ENCODE results near the gene ATIC.
A peak's percentile ranks its signal among the peaks of the same experiment; 100 is the strongest.

The ATIC gene

DNA sequence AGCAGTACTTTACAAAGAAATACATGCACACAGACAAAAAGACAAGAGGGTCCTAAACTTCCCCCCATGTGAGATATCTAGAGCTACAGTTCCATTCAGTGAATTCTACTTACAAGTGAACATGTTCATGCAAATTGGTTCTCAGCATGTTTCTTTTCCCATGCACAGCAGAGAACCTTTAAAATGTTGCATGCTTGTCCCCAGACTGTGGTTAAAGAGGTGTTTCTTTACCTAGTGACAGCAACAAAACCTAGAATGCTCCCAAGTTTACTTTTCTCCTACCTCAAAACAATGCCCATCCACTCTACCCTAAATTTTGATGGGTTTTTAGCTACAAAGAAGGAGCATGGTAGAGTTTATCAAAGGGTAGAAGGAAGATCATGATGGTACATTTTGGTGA lies 80.3 kb downstream of the ATIC start:
- TF ChIP-seq, protein P1, sequence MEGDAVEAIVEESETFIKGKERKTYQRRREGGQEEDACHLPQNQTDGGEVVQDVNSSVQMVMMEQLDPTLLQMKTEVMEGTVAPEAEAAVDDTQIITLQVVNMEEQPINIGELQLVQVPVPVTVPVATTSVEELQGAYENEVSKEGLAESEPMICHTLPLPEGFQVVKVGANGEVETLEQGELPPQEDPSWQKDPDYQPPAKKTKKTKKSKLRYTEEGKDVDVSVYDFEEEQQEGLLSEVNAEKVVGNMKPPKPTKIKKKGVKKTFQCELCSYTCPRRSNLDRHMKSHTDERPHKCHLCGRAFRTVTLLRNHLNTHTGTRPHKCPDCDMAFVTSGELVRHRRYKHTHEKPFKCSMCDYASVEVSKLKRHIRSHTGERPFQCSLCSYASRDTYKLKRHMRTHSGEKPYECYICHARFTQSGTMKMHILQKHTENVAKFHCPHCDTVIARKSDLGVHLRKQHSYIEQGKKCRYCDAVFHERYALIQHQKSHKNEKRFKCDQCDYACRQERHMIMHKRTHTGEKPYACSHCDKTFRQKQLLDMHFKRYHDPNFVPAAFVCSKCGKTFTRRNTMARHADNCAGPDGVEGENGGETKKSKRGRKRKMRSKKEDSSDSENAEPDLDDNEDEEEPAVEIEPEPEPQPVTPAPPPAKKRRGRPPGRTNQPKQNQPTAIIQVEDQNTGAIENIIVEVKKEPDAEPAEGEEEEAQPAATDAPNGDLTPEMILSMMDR (IDR thresholded peaks at IDR 0.05; ENCODE audit: low read depth, low read length) = no peak
- DNase-seq (ENCODE audit: extremely low read depth, low read depth) = no peak

DNA sequence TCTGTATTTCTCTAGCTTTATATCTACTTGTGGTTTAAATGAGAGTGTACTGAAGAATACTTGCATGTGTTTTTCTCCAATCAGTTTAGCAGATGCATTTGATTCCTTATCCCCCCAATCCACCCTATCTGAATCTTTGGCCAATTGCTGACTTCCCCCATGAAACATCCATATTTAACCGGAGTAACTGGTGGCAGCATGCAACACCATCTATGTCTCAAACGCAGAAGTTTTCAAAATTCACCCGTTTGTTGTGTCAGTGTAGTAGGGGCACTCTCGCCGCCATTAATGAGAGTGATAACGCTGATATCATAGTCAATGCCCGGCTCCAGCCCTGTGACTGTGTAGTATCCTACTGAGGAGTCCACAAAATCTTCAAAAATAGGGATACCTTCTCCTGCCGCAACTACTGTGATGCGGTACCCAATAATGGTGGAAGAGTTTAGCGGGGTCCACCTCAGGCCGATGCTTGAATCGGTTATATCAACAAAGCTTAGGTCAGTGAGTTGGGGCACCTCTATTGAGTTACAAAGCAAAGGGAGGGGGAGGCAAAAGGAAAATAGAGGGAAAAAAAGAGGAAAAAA lies 80.9 kb downstream of the ATIC start:
- TF ChIP-seq, protein P1 (IDR thresholded peaks at IDR 0.05; ENCODE audit: low read depth, low read length) = no peak
- no peak for DNase-seq (ENCODE audit: extremely low read depth, low read depth)

DNA sequence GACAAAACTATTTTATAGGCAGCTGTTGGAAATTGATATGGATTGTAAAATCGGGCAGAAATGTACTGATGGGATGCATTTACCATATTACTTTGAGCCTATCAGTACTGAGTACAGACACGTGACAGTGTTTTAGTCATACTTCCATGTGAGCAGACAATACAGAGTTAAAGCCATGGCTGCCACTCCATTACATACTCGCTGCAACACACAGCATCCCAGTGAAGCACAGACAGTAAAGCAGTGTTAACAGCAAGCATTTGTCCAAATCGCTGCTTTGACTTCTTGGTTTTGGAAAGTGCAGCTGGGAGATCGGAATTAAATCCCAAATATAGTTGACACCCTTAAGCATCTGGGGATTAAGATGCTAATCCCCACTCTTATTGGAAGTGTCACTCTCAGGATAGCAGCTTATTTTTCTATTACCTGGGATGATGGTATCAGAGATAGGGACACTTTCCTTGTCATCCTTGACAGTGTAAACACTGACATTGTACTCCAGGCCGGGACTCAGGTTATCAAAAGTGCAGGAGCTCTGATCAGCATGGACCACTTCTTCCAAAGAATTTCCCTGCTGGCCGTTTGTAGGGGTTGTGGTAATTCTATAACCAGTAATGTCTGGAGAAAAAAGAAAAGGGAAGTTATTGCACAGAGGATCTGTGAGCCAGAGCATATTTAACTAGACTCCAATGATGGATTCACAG lies 82.4 kb downstream of the ATIC start:
- TF ChIP-seq, protein P1 (IDR thresholded peaks at IDR 0.05; ENCODE audit: low read depth, low read length) = no peak
- DNase-seq (ENCODE audit: extremely low read depth, low read depth) = no peak

DNA sequence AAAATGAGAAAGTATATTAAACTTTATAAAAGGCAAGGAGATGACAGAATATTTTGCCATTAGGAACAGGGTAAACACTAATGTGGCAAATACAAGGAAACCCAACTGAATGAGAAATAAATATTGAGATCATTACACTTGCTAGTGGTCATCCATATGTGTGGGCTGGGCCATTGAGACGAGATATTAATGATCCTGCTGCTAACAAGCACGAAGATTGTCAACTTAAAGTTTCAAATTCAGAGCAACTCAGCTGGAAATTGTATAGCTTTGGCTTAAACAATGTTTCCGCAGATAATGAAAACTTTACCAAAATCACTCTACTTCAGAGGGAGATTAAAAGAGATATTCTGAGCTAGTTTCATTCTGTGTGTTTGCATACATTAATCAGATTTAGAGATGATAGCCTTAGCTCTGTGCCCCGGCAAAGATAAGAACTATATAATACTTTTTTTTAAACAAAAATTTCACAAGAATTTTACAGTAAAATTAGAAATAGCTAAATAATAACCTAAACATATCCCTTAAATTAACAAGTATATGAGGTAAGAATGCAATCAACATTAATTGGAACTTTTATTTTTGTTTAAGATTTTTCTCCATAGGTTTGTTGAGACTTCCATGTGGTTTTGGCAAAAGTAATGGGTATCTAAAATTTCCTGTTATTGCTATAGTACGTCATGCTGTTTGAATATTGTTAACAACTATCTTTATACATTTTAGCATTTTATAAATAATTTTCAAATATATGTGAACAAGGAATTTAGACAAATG lies 84.0 kb downstream of the ATIC start:
- TF ChIP-seq, protein P1 (IDR thresholded peaks at IDR 0.05; ENCODE audit: low read depth, low read length) = no peak
- no peak for DNase-seq (ENCODE audit: extremely low read depth, low read depth)

DNA sequence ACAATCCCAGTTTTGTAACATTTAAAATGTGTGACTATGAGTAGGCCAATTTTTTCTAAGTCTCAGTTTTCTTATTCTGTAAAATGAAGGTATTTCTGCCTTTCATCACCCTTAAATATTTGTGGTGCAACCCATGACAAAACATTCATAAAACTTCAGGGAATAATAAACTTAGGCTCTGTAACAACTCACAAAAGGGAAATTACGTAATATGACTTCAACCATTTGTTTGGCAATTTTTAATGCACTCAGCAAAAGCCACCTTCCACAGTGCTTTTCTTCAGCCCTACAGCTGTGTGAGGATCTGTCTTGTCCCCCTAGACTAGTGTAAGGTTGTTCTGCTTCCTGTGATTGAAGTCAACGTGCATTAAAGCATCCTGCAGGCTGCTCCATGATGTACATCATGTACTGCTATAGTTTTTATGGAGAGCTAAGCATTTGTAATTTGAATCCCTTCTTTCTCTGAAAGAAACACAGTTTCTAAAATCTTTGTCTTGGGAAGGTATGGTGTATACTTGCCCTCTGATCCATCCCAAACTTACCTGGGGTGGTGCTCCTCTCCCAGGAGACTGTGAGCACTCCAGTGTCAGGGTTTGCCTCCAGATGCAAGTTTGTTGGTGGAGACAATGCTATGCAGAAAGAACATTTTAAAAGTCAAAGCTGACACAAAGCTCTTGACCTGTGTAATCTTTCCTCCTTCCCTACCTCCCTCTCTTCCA lies 84.9 kb downstream of the ATIC start:
- peak; percentile 65 for DNase-seq (ENCODE audit: extremely low read depth, low read depth)
- TF ChIP-seq, protein P1 (IDR thresholded peaks at IDR 0.05; ENCODE audit: low read depth, low read length) = no peak

DNA sequence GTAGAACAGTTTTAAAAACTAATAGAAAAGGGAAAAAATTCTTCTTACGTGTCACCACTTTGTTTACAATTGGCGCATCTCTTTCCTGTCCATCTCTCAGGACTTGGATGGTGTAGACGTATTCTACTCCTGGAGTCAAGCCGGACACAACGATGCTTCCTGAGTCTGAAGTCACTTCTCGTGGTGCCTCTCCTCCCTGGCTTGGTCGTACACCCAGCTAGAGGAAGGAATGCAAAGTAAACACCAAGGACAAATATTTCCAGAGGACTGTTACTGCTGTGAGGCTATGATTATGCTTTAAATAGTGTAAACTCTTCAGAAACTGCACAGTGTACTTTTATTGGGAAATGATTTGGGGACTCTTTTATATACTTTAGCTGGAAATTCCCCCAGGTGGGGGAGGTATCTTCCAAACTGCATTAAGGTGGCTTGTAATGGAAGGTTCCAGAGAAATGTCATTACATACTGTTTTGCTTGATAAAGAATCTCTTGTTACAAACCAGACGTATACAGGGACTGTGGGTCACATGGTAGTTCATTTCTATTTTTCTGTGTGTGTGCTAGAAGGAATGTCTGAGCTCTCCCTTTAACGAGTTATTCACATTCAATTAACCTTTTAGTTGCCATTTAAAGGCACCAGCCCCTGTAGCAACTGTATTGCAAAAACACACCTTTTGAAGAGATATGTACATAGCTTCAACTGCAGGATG lies 85.9 kb downstream of the ATIC start:
- DNase-seq (ENCODE audit: extremely low read depth, low read depth) = no peak
- TF ChIP-seq, protein P1 (IDR thresholded peaks at IDR 0.05; ENCODE audit: low read depth, low read length) = no peak; the same call in none of the 2 replicates
